IPS-18c (cell line): Measurements from ENCODE around the gene ATP11B.
"Not testable (repeated sequence)": the region's sequence is repeated elsewhere in the genome, so short reads cannot be mapped to it uniquely, and the experiment has no call there.

Source experiments
- H3K4me3 ChIP-seq: 2 replicates; pipeline ENCODE4 v1.7.0; 2013; ENCODE audit warnings: low read depth, mild to moderate bottlenecking, low read length, moderate library complexity; ENCODE audit not compliant: insufficient read depth
- H3K9me3 ChIP-seq: one replicate; pipeline ENCODE4 v1.6.1; 2013; ENCODE audit warnings: mild to moderate bottlenecking, low read length, moderate library complexity; ENCODE audit not compliant: control insufficient read depth, insufficient read depth

The ATP11B gene

DNA sequence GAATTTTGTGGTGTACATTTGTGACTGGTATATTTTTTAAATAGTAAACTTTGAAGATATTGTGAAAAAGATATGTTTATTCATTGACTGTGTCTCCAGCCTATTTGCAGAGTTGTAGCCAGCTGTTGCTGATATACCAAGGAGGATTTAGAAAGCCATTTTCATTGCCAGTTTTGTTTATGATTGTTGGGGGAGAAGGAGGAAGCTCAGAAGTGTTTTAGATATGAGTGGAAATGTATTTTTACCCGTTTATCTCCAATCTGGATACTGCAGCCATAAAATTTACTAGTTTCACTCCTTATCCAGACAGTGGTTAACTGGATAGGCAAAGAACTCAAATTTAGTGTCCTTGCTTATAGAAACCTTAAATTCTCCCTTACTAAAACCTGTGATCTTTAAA is 18.8 kb downstream of the ATP11B start:
- H3K9me3 ChIP-seq = no peaks in the 10 kb centered on the region
- no peak overlapping the region for H3K4me3 ChIP-seq

- no peaks in the 10 kb centered on the region for H3K9me3 ChIP-seq
- H3K4me3 ChIP-seq = no peak overlapping the region
Measured at GRCh38 chr3:182814419-182815062, 21.2 kb downstream of the ATP11B start.

DNA sequence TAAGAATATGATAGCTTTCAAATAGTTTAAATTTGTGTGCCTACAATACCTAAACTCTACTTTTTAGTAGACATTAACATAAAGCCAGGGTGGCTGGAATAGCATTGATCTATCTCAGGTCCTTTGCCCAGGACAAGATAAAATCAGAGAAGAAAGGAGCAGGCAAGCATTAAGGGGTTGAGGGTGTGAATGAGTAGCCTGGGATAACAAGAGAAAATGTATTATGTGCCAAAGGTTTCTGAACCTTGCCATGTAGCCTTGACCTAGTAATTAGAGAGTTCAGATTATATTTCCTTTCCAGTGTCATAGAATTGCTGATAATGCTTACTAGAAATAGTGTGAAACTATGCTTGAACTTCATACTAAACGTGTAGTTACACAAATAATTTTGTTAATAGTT is 22.9 kb downstream of the ATP11B start:
- no peaks in the 10 kb centered on the region for H3K9me3 ChIP-seq
- no peak overlapping the region for H3K4me3 ChIP-seq

DNA sequence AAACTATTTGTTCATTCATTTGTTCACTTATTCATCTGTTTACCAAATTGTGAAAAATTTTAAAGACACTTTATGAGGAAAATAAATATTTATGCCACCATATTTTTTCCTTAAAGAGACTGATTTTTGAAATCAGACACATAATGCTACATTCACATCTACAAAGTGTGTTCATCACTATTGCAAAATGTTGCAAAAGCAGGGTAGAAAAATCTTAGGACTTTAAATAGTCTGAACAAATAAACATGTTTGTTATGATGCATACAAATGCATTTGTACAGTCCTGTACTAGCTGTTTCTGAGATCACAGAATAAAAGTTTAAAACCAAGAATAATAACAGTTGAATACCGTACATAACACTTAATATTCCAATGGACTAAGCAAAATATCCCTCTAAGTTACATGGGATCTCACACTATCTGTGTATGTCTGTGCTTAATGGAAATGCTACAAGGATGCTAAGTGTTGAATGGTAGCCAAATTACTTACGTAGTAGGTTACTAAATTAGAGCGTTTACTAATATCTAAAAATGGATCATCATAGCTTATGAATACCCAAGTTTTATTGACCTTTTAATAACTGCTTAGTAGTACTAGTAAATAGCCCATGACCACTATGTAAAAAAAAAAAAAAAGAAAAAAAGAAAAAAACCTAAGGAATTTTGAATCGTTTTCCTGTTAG is 25.1 kb downstream of the ATP11B start:
- Histone ChIP-seq H3K4me3 (no peak overlapping the region), H3K9me3 (no peaks in the 10 kb centered on the region)

DNA sequence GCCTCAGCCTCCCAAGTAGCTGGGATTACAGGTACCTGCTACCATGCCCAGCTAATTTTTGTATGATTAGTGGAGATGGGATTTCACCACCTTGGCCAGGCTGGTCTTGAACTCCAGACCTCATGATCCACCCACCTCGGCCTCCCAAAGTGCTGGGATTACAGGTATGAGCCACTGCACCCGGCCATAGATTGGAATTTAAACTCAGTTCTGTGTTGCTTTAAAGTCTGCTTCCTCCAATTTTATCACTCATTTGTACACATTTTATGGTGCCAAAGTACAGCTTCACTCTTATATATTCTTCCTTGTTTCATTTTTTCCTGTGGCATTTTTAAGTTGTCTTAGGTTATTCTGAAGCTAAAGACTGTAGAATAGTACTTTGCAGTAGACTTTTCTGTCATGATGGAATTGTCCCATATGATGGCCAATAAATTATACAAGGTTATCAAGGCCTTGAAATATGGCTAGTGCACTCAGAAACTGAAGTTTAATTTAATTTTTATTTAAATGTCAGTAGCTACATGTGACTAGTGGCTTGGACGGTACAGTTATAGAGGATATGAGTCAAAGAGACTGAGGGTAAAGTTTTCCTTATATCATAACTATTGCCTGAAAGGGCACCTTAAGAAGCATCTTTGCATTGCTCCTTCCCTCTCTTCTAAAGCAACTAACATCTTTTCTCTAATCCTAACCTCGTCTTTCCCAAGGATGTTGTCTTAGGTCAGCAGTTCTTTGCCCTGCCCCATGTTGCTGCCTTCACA is 28.1 kb downstream of the ATP11B start:
- no peak overlapping the region for H3K4me3 ChIP-seq

DNA sequence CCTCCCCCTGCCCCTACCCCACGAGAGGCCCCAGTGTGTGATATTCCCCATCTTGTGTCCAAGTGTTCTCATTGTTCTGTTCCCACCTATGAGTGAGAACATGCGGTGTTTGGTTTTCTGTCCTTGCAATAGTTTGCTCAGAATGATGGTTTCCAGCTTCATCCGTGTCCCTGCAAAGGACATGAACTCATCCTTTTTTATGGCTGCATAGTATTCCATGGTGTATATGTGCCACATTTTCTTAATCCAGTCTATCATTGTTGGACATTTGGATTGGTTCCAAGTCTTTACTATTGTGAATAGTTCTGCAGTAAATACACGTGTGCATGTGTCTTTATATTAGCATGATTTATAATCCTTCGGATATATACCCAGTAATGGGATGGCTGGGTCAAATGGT is 29.0 kb downstream of the ATP11B start:
- H3K9me3 ChIP-seq, H3K4me3 ChIP-seq: not testable (repeated sequence)

More for the DNA sequence above, 28.1 kb downstream of the ATP11B start:
- H3K9me3 ChIP-seq = no peaks in the 10 kb centered on the region

GRCh38 chr3:182824957-182825356 is 31.7 kb downstream of the ATP11B start:
- H3K9me3 ChIP-seq = no peaks in the 10 kb centered on the region
- no peak overlapping the region for H3K4me3 ChIP-seq

DNA sequence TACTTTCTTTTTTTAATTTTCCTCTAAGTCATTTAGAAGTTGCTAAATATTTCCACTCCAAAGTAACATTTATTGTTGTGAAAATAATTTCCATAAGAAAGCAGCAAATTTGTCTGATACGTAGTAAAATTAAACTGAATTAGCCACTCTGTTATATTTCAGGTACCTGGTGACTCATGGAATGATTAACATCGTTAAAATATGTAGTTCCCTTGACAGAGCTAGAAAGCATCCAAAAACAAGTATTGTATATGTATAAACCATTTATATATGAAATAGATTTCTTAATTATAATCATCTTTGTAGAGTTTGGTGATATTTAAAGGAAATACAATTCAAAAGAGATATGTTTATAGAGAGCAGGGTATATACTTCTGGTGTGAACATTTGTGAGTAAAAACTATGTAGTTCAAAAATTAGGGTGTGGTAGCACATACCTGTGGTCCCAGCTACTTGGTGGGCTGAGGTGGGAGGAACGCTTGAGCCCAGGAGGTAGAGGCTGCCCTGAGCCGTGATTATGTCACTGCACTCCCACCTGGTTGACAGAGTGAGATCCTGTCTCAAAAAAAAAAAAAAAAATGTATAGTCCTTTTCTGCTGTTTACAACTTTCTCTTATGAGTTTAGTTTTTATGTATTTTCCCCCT is 36.6 kb downstream of the ATP11B start:
- Histone ChIP-seq H3K4me3 (no peak overlapping the region), H3K9me3 (no peaks in the 10 kb centered on the region)

GRCh38 chr3:182837855-182838454 is 44.7 kb downstream of the ATP11B start:
- H3K4me3 ChIP-seq = no peak overlapping the region

GRCh38 chr3:182843478-182843877 is 50.2 kb downstream of the ATP11B start:
- no peak overlapping the region for H3K4me3 ChIP-seq
- no peaks in the 10 kb centered on the region for H3K9me3 ChIP-seq

More at GRCh38 chr3:182837855-182838454, 44.7 kb downstream of the ATP11B start:
- H3K9me3 ChIP-seq = no peaks in the 10 kb centered on the region

- H3K9me3 ChIP-seq = no peaks in the 10 kb centered on the region
- H3K4me3 ChIP-seq = no peak overlapping the region
Measured at GRCh38 chr3:182848906-182849305, 55.6 kb downstream of the ATP11B start.

- Histone ChIP-seq H3K9me3 (no peaks in the 10 kb centered on the region), H3K4me3 (no peak overlapping the region)
Measured at GRCh38 chr3:182855076-182855475, 61.8 kb downstream of the ATP11B start.

GRCh38 chr3:182861348-182861747 is 68.0 kb downstream of the ATP11B start:
- Histone ChIP-seq H3K9me3 (no peaks in the 10 kb centered on the region), H3K4me3 (no peak overlapping the region)

- Histone ChIP-seq H3K9me3 (no peaks in the 10 kb centered on the region), H3K4me3 (no peak overlapping the region)
Measured at GRCh38 chr3:182862159-182862860, 69.0 kb downstream of the ATP11B start.

DNA sequence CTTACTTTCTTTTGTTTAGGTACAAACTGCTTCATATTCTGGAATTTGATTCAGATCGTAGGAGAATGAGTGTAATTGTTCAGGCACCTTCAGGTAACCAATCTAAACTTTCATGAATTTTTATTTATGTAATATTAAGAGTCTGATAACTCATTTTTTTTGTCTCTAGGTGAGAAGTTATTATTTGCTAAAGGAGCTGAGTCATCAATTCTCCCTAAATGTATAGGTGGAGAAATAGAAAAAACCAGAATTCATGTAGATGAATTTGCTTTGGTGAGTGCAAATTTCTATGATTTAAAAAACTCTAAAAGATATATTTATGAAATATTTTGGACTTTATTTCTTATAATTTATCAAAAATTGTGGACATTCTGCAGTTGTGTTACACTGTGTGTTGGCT is 75.8 kb downstream of the ATP11B start:
- no peak overlapping the region for H3K4me3 ChIP-seq
- no peaks in the 10 kb centered on the region for H3K9me3 ChIP-seq

- H3K9me3 ChIP-seq, H3K4me3 ChIP-seq: not testable (repeated sequence)
Measured at GRCh38 chr3:182870917-182871316, 77.6 kb downstream of the ATP11B start.
